Kidney epithelial cell (primary cell): ENCODE data around the gene SORCS3. TPM values are rescaled to one million over a fixed set of nuclear protein-coding genes. Genes with fewer than 3 reads are reported as not detected.

Experiments
- DNase-seq: peaks from one replicate; pipeline ENCODE4 v3.0.0-alpha.2; 2010; ENCODE audit warnings: low read depth
- H3K27me3 ChIP-seq: 2 replicates; pipeline ENCODE4 v1.6.0; 2011; ENCODE audit warnings: low read length; ENCODE audit not compliant: control insufficient read depth, insufficient read depth
- H3K36me3 ChIP-seq: 2 replicates; pipeline ENCODE4 v1.5.1; 2011; ENCODE audit warnings: low read length; ENCODE audit not compliant: control insufficient read depth, insufficient read depth
- H3K4me3 ChIP-seq: 2 replicates; pipeline ENCODE4 v1.5.1; 2011; ENCODE audit warnings: low read depth, mild to moderate bottlenecking, control low read depth, low read length
- CTCF ChIP-seq: IDR thresholded peaks from 2 replicates; pipeline ENCODE4 v1.5.1; 2011; ENCODE audit warnings: mild to moderate bottlenecking, moderate library complexity, low read length, control low read depth, inconsistent platforms; ENCODE audit not compliant: insufficient read depth, poor library complexity, severe bottlenecking
- total RNA-seq: library from RNA; depleted of rRNA; stranded (reverse); fragments of >200 nt; gene quantifications from 2 replicates; pipeline ENCODE4 v1.2.3, GENCODE V29; 2015

Gene SORCS3
- total RNA-seq, 1 donor from 2014 or later, result 0.96 TPM

GRCh38 chr10:104904753-104905323, 263.7 kb downstream of the SORCS3 start:
- H3K27me3 ChIP-seq, result no peaks in the 10 kb centered on the region
- no peak for DNase-seq
- no peak for TF ChIP-seq CTCF
- no peak overlapping the region for H3K4me3 ChIP-seq
- no peaks in the 10 kb centered on the region for H3K36me3 ChIP-seq

- DNase-seq, result no peak
- H3K27me3 ChIP-seq, result no peaks in the 10 kb centered on the region
- no peak for TF ChIP-seq CTCF
- H3K4me3 ChIP-seq, result no peak overlapping the region
- no peaks in the 10 kb centered on the region for H3K36me3 ChIP-seq
Observed at GRCh38 chr10:104906112-104906511, 265.0 kb downstream of the SORCS3 start.

GRCh38 chr10:104907521-104907920, 266.4 kb downstream of the SORCS3 start:
- no peak for DNase-seq
- H3K4me3 ChIP-seq, result no peak overlapping the region
- TF ChIP-seq CTCF, result no peak
- H3K27me3 ChIP-seq, result no peaks in the 10 kb centered on the region
- no peaks in the 10 kb centered on the region for H3K36me3 ChIP-seq

GRCh38 chr10:104908581-104908980, 267.5 kb downstream of the SORCS3 start:
- Histone ChIP-seq H3K4me3 (no peak overlapping the region), H3K27me3 (no peaks in the 10 kb centered on the region), H3K36me3 (no peaks in the 10 kb centered on the region)
- DNase-seq, result no peak
- no peak for TF ChIP-seq CTCF

GRCh38 chr10:104910712-104911111, 269.6 kb downstream of the SORCS3 start:
- Histone ChIP-seq H3K27me3 (no peaks in the 10 kb centered on the region), H3K36me3 (no peaks in the 10 kb centered on the region), H3K4me3 (no peak overlapping the region)
- DNase-seq, result no peak
- TF ChIP-seq CTCF, result no peak

- DNase-seq, result no peak
- H3K27me3 ChIP-seq, result no peaks in the 10 kb centered on the region
- TF ChIP-seq CTCF, result no peak
- no peaks in the 10 kb centered on the region for H3K36me3 ChIP-seq
- no peak overlapping the region for H3K4me3 ChIP-seq
Observed at GRCh38 chr10:104913390-104913789, 272.3 kb downstream of the SORCS3 start.
